Lower lobe of right lung (tissue), 2 donors: ENCODE data around the gene GPHA2. TPM values are rescaled to one million over a fixed set of nuclear protein-coding genes. Genes with fewer than 3 reads are reported as not detected.

Source experiments
- ATAC-seq, 2 donors: fragments of 200-7000 bp; cut with Tn5 transposase; one replicate each; pipeline ENCODE4 v1.9.1; 2020 to 2022; ENCODE audit warnings: mild to moderate bottlenecking in 2 of 2, moderate library complexity in 2 of 2
- DNase-seq: peaks from one replicate; pipeline ENCODE4 v3.0.0-alpha.2; 2020
- H3K27ac ChIP-seq: fragments of 200-600 bp; one replicate; pipeline ENCODE4 v1.8.0; 2022
- H3K27me3 ChIP-seq: fragments of 200-600 bp; one replicate; pipeline ENCODE4 v1.8.0; 2022; ENCODE audit warnings: low read depth
- H3K36me3 ChIP-seq: fragments of 200-600 bp; one replicate; pipeline ENCODE4 v1.8.0; 2022; ENCODE audit warnings: mild to moderate bottlenecking
- H3K4me1 ChIP-seq: fragments of 200-600 bp; one replicate; pipeline ENCODE4 v1.8.0; 2022
- H3K4me3 ChIP-seq: fragments of 200-600 bp; one replicate; pipeline ENCODE4 v1.8.0; 2022; ENCODE audit warnings: mild to moderate bottlenecking
- H3K9me3 ChIP-seq: fragments of 200-600 bp; one replicate; pipeline ENCODE4 v1.8.0; 2022
- CTCF ChIP-seq: fragments of 200-600 bp; IDR thresholded peaks from one replicate; pipeline ENCODE4 v1.8.0; 2022; ENCODE audit warnings: antibody characterized with exemption, mild to moderate bottlenecking
- intact Hi-C: fragments of 100-400 bp; cut with DNase I; formaldehyde crosslinking; loops from one replicate; pipeline ENCODE4 v1.11.0; 2022
- total RNA-seq: library from RNA; stranded (reverse); fragmentation: NEBNext Ultra II Directional; extraction: Animal tissue kit (Norgen Biotek cat#: 25700); gene quantifications from one replicate; pipeline ENCODE4 v1.2.1, GENCODE V29; 2021
- donor health status: DM: no; HTN: yes; CAD: no; lungs with severe emphysema.

Gene GPHA2
- total RNA-seq, 1 donor from 2014 or later = not detected

- H3K36me3 ChIP-seq = peaks cover 49% of the 10 kb centered on the region
- ATAC-seq (peak; percentile 3 to 14), DNase-seq (no peak)
- H3K27ac ChIP-seq = no peak overlapping the region
- no peak for TF ChIP-seq CTCF
- intact Hi-C loops = no loop called here
- peaks cover 10% of the 10 kb centered on the region for H3K4me1 ChIP-seq
- no peak overlapping the region for H3K4me3 ChIP-seq
- H3K27me3 ChIP-seq = no peaks in the 10 kb centered on the region
- no peaks in the 10 kb centered on the region for H3K9me3 ChIP-seq
Observed at GRCh38 chr11:64894812-64895452, 40.8 kb downstream of the GPHA2 start.

- DNase-seq = peak; percentile 93
- Histone ChIP-seq H3K4me1 (peaks cover 10% of the 10 kb centered on the region), H3K27ac (no peak overlapping the region), H3K4me3 (no peak overlapping the region), H3K27me3 (no peaks in the 10 kb centered on the region), H3K36me3 (peaks cover 44% of the 10 kb centered on the region), H3K9me3 (no peaks in the 10 kb centered on the region)
- intact Hi-C loops = no loop called here
- ATAC-seq = peak; percentile 89 to 90
- peak; percentile 89 for TF ChIP-seq CTCF
Observed at GRCh38 chr11:64894070-64894811, 41.5 kb downstream of the GPHA2 start.

- Histone ChIP-seq H3K4me3 (no peak overlapping the region), H3K36me3 (peaks cover 39% of the 10 kb centered on the region), H3K27ac (no peak overlapping the region), H3K9me3 (no peaks in the 10 kb centered on the region), H3K27me3 (no peaks in the 10 kb centered on the region), H3K4me1 (peaks cover 10% of the 10 kb centered on the region)
- DNase-seq (no peak), ATAC-seq (peak in 1 of 2 donors; percentile 23)
- intact Hi-C loops = no loop called here
- no peak for TF ChIP-seq CTCF
Observed at GRCh38 chr11:64893194-64894069, 42.3 kb downstream of the GPHA2 start.

- Histone ChIP-seq H3K27ac (no peak overlapping the region), H3K36me3 (peaks cover 33% of the 10 kb centered on the region), H3K27me3 (no peaks in the 10 kb centered on the region), H3K4me1 (peaks cover 16% of the 10 kb centered on the region), H3K4me3 (no peak overlapping the region), H3K9me3 (no peaks in the 10 kb centered on the region)
- no peak for DNase-seq
- no peak for ATAC-seq
- TF ChIP-seq CTCF = no peak
- intact Hi-C loops = no loop called here
Observed at GRCh38 chr11:64892838-64893193, 42.9 kb downstream of the GPHA2 start.

GRCh38 chr11:64892411-64892831 lies 43.3 kb downstream of the GPHA2 start:
- intact Hi-C loops = no loop called here
- Histone ChIP-seq H3K4me3 (no peak overlapping the region), H3K4me1 (peaks cover 19% of the 10 kb centered on the region), H3K27me3 (no peaks in the 10 kb centered on the region), H3K9me3 (no peaks in the 10 kb centered on the region), H3K27ac (no peak overlapping the region), H3K36me3 (peaks cover 29% of the 10 kb centered on the region)
- TF ChIP-seq CTCF = no peak
- DNase-seq (no peak), ATAC-seq (no peak)
